CD4-positive, alpha-beta T cell treated with Interferon gamma for 1 hour (primary cell): ENCODE measurements around the gene FGF8.

Experiments used
- DNase-seq: peaks from one replicate; pipeline ENCODE4 v3.0.0-alpha.2; 2020

FGF8 gene

DNA sequence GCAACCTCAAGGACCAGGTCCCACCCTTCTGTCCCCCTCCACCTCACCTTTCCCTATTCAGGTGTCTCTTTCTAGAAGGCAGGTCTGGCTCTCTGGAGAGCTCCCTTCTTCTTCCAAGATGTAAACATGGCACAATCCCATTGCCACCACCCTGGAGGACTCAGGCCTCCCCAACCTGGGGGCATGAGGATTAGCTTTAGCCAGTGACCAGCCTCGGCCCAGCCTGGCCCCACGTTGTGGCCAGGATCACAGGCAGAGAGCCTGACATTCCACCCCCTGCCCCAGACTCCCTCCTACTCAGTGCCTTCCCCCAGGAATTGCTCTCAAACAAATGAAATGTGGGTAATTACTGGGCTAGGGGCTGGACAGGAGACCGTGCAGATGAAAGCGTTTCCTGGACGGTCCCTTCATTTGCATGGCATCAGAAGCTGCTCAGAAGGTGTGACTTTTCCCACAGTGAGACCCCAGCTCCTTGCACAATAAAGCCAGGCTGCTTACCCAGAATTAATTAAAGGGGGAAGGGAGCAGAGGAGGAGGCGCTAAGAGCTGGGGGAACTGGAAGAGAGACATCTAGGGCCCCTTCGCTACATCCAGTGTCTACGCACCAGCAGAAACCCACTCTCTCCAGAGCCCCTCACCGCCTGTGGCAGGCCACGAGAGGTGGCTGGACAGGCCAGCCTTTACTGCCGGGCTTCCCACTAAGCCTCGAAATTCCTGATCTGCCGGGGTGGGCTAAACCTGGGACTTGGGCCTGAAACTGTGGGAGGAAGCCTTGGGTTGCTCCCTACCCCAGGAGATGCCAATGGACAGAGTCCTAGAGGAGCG, 7.7 kb downstream of the FGF8 start:
- DNase-seq: no peak

DNA sequence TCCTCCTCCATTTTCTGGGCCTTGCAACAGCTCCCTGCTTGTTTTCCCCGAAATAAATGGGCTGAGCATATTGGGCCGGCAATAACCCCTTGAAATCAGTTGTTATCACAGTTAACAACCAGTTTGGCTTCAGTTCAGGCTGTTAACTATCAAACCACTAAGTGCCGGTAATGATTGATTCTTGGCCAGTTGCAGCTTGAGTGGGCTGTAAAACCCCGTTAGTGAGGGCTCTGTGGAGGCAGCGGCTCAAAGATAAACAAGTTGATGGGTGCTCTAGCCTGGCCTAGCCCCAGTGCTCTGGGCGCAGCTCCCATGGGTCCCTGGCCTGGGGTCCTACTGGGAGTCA, 8.3 kb downstream of the FGF8 start:
- no peak for DNase-seq

GRCh38 chr10:101766753-101767599, 8.9 kb downstream of the FGF8 start:
- DNase-seq: no peak

DNA sequence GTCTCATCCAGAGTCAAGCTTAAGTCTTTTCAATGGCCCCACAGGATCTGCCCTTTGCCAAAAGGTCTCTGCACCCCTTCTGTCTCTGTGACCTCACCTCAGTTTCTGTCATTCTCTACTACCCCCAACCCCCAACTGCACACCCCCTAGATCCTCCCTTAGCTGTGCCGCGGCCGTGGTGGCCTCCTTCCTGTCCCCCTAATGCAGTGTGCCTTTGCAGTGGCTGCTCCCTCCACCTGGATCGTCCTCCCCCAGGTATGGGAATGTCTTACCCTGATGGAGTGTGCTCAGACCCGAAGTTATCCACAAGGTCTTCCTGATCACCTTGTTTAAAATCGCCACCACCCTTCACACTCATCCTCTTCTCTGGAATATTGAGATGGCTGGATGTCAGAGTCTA, 9.6 kb downstream of the FGF8 start:
- no peak for DNase-seq

DNA sequence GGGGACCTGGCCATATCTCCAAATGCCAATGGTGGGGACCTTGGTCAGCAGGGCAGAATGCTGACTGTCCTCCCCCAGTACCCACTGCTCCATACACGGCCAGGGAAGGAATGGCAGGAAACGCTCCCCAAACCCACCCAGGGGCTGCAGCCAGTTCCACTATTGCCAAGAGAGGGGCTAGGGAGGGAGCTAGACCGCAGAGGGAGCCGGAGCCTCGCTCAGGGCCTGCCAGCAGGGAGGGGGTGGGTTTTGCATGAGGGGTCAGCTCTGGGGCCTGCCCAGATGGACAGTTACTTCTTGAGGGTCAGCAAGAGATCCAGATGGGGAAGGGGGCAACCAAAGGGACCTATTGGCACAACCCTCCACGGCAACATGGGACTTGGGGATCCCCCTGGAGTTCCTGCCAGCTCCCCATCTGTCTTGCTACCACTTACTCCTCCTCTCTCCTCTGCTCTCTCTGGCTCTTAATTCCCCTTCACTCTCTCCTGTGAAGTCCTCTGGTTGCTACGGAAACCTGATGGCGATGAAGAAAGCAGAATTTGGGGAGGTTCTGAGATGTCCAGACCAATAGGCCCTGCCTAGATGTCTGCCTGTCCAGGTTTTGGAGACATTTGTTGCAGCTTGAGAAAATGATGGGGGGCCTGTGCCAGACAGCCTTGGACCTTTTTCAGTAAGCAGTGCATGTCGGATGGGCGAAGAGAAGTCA, 12.6 kb downstream of the FGF8 start:
- no peak for DNase-seq

GRCh38 chr10:101762736-101763135, 13.2 kb downstream of the FGF8 start:
- no peak for DNase-seq

DNA sequence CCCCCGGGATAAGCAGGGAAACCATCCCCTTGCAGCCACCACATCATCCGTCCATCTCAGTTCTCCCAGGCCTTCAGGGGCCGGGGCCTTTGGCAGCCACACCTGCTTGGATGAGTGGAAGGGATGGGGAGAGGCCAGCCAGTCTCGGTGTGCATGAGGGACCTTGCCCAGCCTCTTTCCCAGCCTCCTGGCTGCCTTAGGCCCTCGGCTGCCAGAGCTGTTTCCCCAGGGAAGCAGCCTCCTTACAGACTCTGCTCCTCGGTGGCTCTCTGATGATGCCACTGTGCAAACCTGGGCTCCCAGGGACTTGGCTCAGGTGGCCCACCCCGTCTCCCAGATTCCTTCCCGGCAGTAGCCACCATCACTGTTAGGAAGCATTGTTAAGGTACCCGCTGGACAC, 14.7 kb downstream of the FGF8 start:
- no peak for DNase-seq

DNA sequence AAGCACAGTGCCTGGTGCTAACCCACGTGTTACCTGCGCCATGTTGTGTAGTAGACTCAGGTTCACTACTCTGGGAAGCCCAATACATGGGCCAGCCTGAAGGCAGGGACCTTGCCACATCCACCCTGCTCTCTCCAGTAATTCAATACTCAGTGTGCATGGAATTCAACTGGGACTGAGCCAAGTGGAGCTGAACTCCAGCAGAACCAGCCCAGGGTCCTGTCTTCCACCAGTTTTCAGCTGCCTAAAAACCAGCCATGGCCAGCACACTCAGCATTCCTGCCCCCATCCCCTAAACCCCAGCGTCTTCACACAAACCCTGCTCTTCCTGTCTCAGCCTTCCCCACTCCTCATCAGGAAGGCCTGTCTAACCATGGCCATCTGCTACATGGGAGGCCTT, 15.4 kb downstream of the FGF8 start:
- no peak for DNase-seq

DNA sequence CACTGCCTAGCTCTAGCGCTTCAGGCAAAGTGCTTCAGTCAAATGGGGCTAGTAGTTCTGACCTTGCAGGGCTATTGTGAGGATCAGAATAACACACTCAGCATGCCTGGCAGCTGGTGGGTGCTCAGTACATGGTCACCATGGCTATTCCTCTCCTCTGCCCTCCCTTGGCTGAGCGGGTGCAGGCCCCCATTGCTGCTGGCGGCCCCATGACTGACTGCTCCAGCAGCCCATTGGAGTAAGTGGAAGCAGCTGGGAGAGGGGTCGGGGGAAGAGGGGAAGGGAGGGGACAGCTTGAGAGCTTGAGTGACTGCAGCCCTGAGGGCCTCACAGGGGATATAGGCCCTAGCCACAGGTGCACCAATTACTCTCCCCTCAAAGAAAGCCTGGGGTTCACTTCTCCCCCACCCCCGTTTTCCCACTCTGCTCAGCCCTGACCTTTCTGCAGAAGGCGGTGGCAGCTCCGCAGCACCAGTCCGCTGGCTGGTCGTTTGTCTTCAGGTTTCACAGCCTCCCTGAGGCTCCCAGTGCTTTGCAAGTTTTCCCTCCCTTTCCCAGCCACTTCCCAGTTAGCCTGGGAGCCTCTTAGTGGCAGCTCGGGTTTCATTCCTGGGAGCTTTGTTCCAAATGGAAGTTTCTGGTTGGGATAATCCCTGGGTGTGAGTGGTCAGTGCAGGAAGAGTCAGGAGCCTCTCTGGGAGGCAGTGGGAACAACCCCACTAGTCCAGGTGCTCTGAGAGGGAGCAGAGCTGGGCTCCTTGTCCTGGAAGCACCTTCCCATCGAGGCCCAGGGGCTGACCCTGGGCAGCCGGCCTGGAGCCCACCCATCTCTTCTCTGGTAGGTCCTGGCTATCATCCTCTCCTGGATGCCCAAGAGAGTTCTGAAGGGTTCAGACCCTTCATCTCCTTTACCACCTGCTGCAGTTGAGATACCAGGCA, 16.3 kb downstream of the FGF8 start:
- no peak for DNase-seq

- DNase-seq: no peak
Measured at GRCh38 chr10:101758858-101759257, 17.1 kb downstream of the FGF8 start.

GRCh38 chr10:101752241-101752640, 23.7 kb downstream of the FGF8 start:
- no peak for DNase-seq

GRCh38 chr10:101749047-101750016, 26.6 kb downstream of the FGF8 start:
- DNase-seq: no peak

DNA sequence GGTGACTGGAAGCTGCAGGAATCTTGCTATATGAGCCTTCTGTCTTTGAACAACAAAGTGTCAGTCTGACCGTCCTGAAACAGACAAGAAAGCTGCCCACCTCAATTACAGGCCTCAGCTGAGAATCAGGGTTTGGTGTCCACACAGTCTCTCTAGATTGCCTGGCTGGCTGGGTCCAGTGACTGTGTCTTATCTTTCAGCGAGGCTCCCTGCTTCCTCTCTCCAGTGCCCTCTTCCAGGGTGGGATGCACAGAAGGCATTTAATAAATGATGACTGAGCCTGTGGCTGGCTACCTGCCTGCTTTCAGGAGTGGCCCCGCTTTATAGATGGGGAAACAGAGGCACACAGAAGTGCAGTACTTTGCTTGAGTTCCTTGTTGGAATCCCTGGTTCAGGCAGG, 27.4 kb downstream of the FGF8 start:
- DNase-seq: no peak

- no peak for DNase-seq
Measured at GRCh38 chr10:101745074-101745696, 30.7 kb downstream of the FGF8 start.

DNA sequence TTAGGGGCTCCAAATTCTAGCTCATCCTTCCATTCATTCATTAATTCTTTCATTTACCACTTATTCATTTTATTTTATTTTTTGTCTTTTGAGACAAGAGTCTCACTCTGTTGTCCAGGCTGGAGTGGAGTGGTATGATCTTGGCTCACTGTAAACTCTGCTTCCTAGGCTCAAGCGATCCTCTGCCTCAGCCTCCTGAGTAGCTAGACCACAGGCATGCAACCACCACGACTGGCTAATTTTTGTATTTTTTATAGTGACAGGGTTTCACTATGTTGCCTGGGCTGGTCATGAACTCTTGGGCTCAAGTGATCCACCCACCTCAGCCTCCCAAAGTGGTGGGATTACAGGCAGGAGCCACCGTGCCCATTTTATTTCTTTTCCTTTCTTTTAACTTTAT, 31.6 kb downstream of the FGF8 start:
- no peak for DNase-seq

DNA sequence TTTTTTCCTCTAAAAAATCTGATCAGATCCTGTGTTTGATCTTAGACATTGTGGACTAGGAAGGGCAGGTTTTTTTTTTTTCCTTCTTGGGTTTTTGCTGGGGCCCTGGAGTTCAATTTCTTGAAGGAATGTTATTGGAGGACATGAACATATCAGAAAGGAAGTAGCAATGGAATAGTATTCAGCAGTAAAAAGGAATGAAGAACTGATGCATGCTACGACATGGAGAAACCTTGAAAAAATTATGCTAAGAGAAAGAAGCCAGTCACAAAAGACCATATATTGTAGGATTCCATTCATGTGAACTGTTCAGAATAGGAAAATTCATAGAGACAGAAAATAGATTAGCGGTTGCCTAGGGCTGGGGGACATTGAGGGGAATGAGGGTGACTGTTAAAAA, 34.0 kb downstream of the FGF8 start:
- DNase-seq: no peak

- DNase-seq: no peak
Measured at GRCh38 chr10:101736666-101737065, 39.2 kb downstream of the FGF8 start.

DNA sequence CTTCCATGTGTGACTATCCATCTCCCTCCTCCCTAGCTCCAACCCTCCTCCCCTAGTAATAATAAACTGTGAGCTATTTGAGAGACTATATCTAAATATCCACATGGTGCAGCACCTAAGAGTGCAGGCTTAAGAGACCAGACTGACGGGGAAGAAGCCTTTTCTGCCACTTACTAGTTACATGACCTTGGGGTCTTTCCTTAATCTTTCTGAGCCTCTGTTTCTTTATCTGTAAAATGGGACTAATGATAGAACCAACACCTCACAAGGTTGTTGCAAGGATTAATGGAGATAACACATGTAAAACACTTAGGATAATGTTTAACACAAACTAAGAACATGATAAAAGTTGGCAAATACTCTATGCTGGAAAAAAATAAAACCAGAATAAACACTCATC, 43.8 kb downstream of the FGF8 start:
- no peak for DNase-seq

DNA sequence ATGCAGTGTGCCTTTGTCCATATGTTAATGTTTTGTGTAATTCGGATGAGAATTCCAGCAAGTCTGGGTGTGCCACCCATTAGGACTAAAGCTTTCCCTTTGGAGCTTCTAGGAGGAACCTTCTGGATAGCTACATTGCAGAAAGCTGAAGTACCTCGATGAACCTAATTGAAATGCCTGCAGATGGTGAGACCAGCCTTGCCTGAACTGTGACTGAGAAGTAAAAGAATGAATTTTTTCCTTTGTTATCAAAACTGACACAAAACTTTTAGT, 49.9 kb downstream of the FGF8 start:
- no peak for DNase-seq

GRCh38 chr10:101725296-101726114, 50.4 kb downstream of the FGF8 start:
- DNase-seq: no peak
